ENCODE results near the gene SYNPO2L. TPM values are rescaled to one million over a fixed set of nuclear protein-coding genes. Genes with fewer than 3 reads are reported as not detected.

SYNPO2L gene
- total RNA-seq, 1 donor from 2014 or later = not detected

GRCh38 chr10:73644767-73645166 lies 11.1 kb downstream of the SYNPO2L start:
- H3K4me3 ChIP-seq (ENCODE audit: low read depth, low read length) = no peak overlapping the region
- no peak for DNase-seq (ENCODE audit: low read depth)
- no peak for TF ChIP-seq CTCF (conservative IDR thresholded peaks at IDR 0.05; ENCODE audit: low read depth, low read length)

- no peak for DNase-seq (ENCODE audit: low read depth)
- peak; percentile 91 for TF ChIP-seq CTCF (conservative IDR thresholded peaks at IDR 0.05; ENCODE audit: low read depth, low read length)
- H3K4me3 ChIP-seq (ENCODE audit: low read depth, low read length) = no peak overlapping the region
Measured at GRCh38 chr10:73644015-73644743, 11.7 kb downstream of the SYNPO2L start.

- no peak for TF ChIP-seq CTCF (conservative IDR thresholded peaks at IDR 0.05; ENCODE audit: low read depth, low read length)
- H3K4me3 ChIP-seq (ENCODE audit: low read depth, low read length) = no peak overlapping the region
- DNase-seq (ENCODE audit: low read depth) = no peak
Measured at GRCh38 chr10:73643362-73643761, 12.5 kb downstream of the SYNPO2L start.

- no peak within 1 kb of the TSS for H3K4me3 ChIP-seq (ENCODE audit: low read depth, low read length)
- DNase-seq (ENCODE audit: low read depth) = no peak
- no peak for TF ChIP-seq CTCF (conservative IDR thresholded peaks at IDR 0.05; ENCODE audit: low read depth, low read length)
Measured at GRCh38 chr10:73641328-73642060, 14.3 kb downstream of the SYNPO2L start, which contains the start of gene MYOZ1. MYOZ1 (minus strand) TSS chr10:73641474; CDS start chr10:73640017, 1,457 bp downstream.

GRCh38 chr10:73639286-73639685 lies 16.5 kb downstream of the SYNPO2L start:
- DNase-seq (ENCODE audit: low read depth) = no peak
- TF ChIP-seq CTCF (conservative IDR thresholded peaks at IDR 0.05; ENCODE audit: low read depth, low read length) = no peak
- H3K4me3 ChIP-seq (ENCODE audit: low read depth, low read length) = no peak overlapping the region

- DNase-seq (ENCODE audit: low read depth) = no peak
- TF ChIP-seq CTCF (conservative IDR thresholded peaks at IDR 0.05; ENCODE audit: low read depth, low read length) = no peak
- H3K4me3 ChIP-seq (ENCODE audit: low read depth, low read length) = no peak overlapping the region
Measured at GRCh38 chr10:73635781-73636180, 20.0 kb downstream of the SYNPO2L start.
